PC-9 (cell line): ENCODE measurements around the gene FBXO2. TPM values are rescaled to one million over a fixed set of nuclear protein-coding genes. Genes with fewer than 3 reads are reported as not detected.

Source experiments
- BruUV-seq: library from RNA; stranded (reverse); fragments of 400-500 nt; replicated peaks from 2 replicates; lab custom pipeline; 2021; lab: Mats Ljungman, UMichigan
- CTCF ChIA-PET: fragments of 300-600 bp; sonication (Branson Sonifier 250); formaldehyde crosslinking; loops from one replicate; lab custom pipeline; 2022; ENCODE audit warnings: antibody characterized with exemption; lab: Charles Lee
- POLR2A ChIA-PET: fragments of 300-600 bp; sonication (Branson Sonifier 250); formaldehyde crosslinking; loops from one replicate; lab custom pipeline; 2022; ENCODE audit warnings: antibody characterized with exemption; ENCODE audit not compliant: unreplicated experiment; lab: Charles Lee
- DNase-seq, 2 experiments: peaks; one replicate each; pipeline versions ENCODE4 v3.0.0 to v3.0.0-alpha.2; 2015 to 2022; ENCODE audit warnings: mixed read lengths in 1 of 2
- H2AFZ ChIP-seq: fragments of 200-600 bp; sonication (generic); 2 replicates; pipeline ENCODE4 v1.8.1; 2017; ENCODE audit warnings: antibody characterized with exemption
- H3F3A ChIP-seq: fragments of 200-600 bp; sonication (generic); 2 replicates; pipeline ENCODE4 v1.8.1; 2017; ENCODE audit warnings: antibody characterized with exemption, mild to moderate bottlenecking, low read depth; ENCODE audit not compliant: insufficient read depth
- H3K27ac ChIP-seq: fragments of 200-600 bp; sonication (generic); 2 replicates; pipeline ENCODE4 v1.6.1; 2016; ENCODE audit warnings: mixed run types
- H3K27me3 ChIP-seq: fragments of 200-600 bp; sonication (generic); 2 replicates; pipeline ENCODE4 v1.6.1; 2016; ENCODE audit warnings: low read depth, mixed run types; ENCODE audit not compliant: insufficient read depth
- H3K36me3 ChIP-seq: fragments of 200-600 bp; sonication (generic); 2 replicates; pipeline ENCODE4 v1.6.1; 2016; ENCODE audit warnings: low read depth, mixed run types
- H3K4me1 ChIP-seq: fragments of 200-600 bp; sonication (generic); replicated peaks from 2 replicates; pipeline ENCODE4 v1.6.1; 2016; ENCODE audit warnings: mixed run types; ENCODE audit not compliant: insufficient read depth
- H3K4me2 ChIP-seq: fragments of 200-600 bp; sonication (generic); 2 replicates; pipeline ENCODE4 v1.6.1; 2017; ENCODE audit warnings: mixed run types
- H3K4me3 ChIP-seq: fragments of 200-600 bp; sonication (generic); 2 replicates; pipeline ENCODE4 v1.6.1; 2016; ENCODE audit warnings: mixed run types
- H3K79me2 ChIP-seq: fragments of 200-600 bp; sonication (generic); 2 replicates; pipeline ENCODE4 v1.6.1; 2017; ENCODE audit warnings: low read depth, mixed run types
- H3K9me2 ChIP-seq: fragments of 200-600 bp; sonication (generic); 2 replicates; pipeline ENCODE4 v1.8.1; 2017; ENCODE audit warnings: mild to moderate bottlenecking; ENCODE audit not compliant: insufficient read depth
- H3K9me3 ChIP-seq: fragments of 200-600 bp; sonication (generic); 2 replicates; pipeline ENCODE4 v1.8.1; 2016; ENCODE audit warnings: low read depth; ENCODE audit not compliant: insufficient read depth
- H4K20me1 ChIP-seq: fragments of 200-600 bp; sonication (generic); 2 replicates; pipeline ENCODE4 v1.8.1; 2017; ENCODE audit not compliant: insufficient read depth
- EZH2 ChIP-seq: fragments of 200-600 bp; sonication (generic); IDR thresholded peaks from 2 replicates; pipeline ENCODE4 v1.8.0; 2017; ENCODE audit warnings: antibody characterized with exemption, low read depth
- intact Hi-C: fragments of 100-400 bp; cut with micrococcal nuclease; formaldehyde crosslinking; loops from one replicate; pipeline ENCODE4 v1.10.0; 2022; ENCODE audit not compliant: unreplicated experiment
- total RNA-seq: library from RNA; stranded (reverse); gene quantifications from 2 replicates; pipeline ENCODE4 v1.2.3, GENCODE V29; 2021
- TF ChIP-seq, protein P1 (sequence below): fragments of 200-600 bp; sonication (generic); conservative IDR thresholded peaks from 2 replicates; pipeline ENCODE4 v1.6.1; 2017; ENCODE audit warnings: mixed run types, antibody characterized with exemption, mild to moderate bottlenecking, moderate library complexity

Gene FBXO2
- total RNA-seq, 1 experiment from 2014 or later = 40.3 TPM

DNA sequence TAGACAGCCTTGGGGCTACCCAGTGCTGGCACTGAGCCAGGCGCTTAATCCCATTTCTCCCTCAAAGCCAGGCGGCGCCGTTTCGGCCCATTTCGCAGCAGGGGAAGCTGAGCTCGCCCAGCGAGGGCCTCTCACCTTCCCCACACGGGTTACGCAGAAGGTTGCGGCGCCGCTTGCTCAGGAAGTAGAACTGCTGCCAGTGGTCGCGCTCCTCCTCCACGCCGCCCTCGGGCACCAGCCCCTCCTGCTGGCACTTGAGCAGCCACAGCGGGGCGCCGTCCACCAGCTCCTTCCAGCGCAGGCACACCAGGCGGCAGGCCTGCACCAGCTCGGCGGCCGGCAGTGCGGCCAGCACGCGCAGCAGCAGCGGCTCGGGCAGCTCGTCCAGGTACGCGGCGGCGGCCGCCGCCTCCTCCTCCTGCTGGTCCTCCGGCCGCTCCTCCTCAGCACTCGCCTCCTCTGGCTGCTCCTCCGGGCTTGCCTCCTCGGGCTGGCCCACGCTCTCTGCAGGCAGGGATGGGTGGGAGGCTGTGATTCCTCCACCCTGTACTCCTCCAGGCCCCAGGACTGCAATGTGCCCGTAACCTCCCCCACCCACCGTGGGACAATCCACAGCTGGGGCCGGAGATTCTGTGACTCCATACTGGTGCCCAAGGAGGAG is 3.8 kb downstream of the FBXO2 start:
- Histone ChIP-seq H3F3A (peaks cover 14% of the 10 kb centered on the region; the same call in 1 of the 2 replicates), H3K79me2 (no peaks in the 10 kb centered on the region), H3K4me2 (no peak overlapping the region), H3K9me2 (no peaks in the 10 kb centered on the region), H3K27me3 (no peaks in the 10 kb centered on the region), H3K4me1 (no peaks in the 10 kb centered on the region; the same call in 1 of the 2 replicates), H3K36me3 (no peaks in the 10 kb centered on the region), H3K9me3 (no peaks in the 10 kb centered on the region), H4K20me1 (no peaks in the 10 kb centered on the region), H2AFZ (no peak overlapping the region), H3K4me3 (no peak overlapping the region), H3K27ac (no peak overlapping the region)
- TF ChIP-seq EZH2 = no peak
- TF ChIP-seq, protein P1, sequence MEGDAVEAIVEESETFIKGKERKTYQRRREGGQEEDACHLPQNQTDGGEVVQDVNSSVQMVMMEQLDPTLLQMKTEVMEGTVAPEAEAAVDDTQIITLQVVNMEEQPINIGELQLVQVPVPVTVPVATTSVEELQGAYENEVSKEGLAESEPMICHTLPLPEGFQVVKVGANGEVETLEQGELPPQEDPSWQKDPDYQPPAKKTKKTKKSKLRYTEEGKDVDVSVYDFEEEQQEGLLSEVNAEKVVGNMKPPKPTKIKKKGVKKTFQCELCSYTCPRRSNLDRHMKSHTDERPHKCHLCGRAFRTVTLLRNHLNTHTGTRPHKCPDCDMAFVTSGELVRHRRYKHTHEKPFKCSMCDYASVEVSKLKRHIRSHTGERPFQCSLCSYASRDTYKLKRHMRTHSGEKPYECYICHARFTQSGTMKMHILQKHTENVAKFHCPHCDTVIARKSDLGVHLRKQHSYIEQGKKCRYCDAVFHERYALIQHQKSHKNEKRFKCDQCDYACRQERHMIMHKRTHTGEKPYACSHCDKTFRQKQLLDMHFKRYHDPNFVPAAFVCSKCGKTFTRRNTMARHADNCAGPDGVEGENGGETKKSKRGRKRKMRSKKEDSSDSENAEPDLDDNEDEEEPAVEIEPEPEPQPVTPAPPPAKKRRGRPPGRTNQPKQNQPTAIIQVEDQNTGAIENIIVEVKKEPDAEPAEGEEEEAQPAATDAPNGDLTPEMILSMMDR = no peak
- BruUV-seq = no TSS peak
- intact Hi-C loops = no loop called here
- DNase-seq = peak in 1 of 2 experiments; percentile 47
- ChIA-PET POLR2A (no interaction called here), CTCF (interaction anchor here (0.6 kb wide), 2 partner anchors 14 to 498 kb away, joined by 3 to 11 read pairs; partner anchors contain the start of gene FBXO6)

DNA sequence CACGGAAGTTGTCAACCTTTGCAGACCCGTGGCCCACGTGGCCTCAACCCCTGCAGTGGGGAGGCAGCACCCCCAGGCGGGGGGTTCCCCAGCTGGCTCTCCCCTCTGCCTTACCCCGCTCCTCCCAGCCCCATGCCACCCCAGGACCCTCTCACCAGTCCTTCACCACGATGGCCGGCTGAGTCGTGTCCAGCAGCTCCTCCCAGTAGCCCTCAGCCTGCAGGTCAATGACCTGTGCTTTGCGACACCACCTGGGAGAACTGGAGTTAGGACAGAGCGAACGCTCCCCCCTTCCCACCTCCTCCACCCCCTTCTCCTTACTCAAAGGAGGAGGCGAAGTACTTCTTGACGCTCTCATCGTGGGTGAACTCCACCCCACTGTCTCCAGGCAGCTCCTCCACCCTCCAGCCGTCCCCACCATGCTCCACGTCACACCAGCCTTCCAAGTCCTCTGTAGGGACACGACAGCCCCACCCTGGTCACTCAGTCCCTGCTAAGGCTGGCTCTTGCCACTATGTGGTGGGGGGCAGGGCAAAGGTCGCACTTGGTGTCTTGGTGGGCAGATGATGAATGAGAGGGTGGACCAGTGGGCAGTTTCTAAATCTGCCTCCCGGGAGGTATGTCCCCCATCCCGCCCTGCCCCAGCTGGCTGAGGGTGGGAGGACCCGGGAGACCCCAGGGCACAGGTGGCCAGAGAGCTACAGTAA is 4.5 kb downstream of the FBXO2 start:
- TF ChIP-seq, protein P1 = no peak
- Histone ChIP-seq H4K20me1 (no peaks in the 10 kb centered on the region), H3K4me1 (no peaks in the 10 kb centered on the region; the same call in 1 of the 2 replicates), H3K4me2 (no peak overlapping the region), H3F3A (peaks cover 14% of the 10 kb centered on the region; the same call in 1 of the 2 replicates), H3K9me3 (no peaks in the 10 kb centered on the region), H3K27ac (no peak overlapping the region), H3K36me3 (no peaks in the 10 kb centered on the region), H2AFZ (no peak overlapping the region), H3K79me2 (no peaks in the 10 kb centered on the region), H3K4me3 (no peak overlapping the region), H3K9me2 (no peaks in the 10 kb centered on the region), H3K27me3 (no peaks in the 10 kb centered on the region)
- DNase-seq = no peak
- POLR2A ChIA-PET = no interaction called here
- no TSS peak for BruUV-seq
- CTCF ChIA-PET = interaction anchor here (0.6 kb wide), 2 partner anchors 14 to 497 kb away, joined by 3 to 11 read pairs; partner anchors contain the start of gene FBXO6
- intact Hi-C loops = no loop called here

DNA sequence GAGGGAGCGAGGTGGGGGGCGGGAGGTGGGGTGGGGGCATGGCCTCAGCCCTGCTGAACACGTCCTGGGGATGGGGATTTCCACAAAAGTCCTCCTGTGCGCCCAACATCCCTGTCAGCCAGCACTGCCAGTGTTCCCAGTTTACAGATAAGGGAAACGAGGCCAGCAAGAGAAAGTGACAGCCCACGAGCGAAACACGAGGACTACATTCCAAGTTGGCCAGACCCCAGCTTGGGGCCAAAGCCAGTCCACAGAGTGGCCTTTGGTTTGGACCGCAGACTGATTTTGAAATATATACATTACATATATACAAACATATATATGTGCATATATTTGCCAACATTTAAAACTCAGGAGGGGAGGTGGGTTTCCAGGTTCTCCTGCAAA is 5.0 kb downstream of the FBXO2 start:
- Histone ChIP-seq H3K9me2 (no peaks in the 10 kb centered on the region), H3K4me1 (no peaks in the 10 kb centered on the region; the same call in 1 of the 2 replicates), H4K20me1 (no peaks in the 10 kb centered on the region), H3K27me3 (no peaks in the 10 kb centered on the region), H3F3A (peaks cover 14% of the 10 kb centered on the region; the same call in 1 of the 2 replicates), H3K36me3 (no peaks in the 10 kb centered on the region), H3K79me2 (no peaks in the 10 kb centered on the region), H2AFZ (no peak overlapping the region), H3K9me3 (no peaks in the 10 kb centered on the region), H3K27ac (no peak overlapping the region), H3K4me2 (no peak overlapping the region), H3K4me3 (no peak overlapping the region)
- POLR2A ChIA-PET = no interaction called here
- CTCF ChIA-PET = no interaction called here
- no peak for DNase-seq
- intact Hi-C loops = no loop called here
- TF ChIP-seq, protein P1 = no peak
- TF ChIP-seq EZH2 = no peak
- no TSS peak for BruUV-seq
